Right renal pelvis (tissue), 4 donors: Measurements from ENCODE around the gene ZNF595. TPM values are rescaled to one million over a fixed set of nuclear protein-coding genes. Genes with fewer than 3 reads are reported as not detected.
"Not testable (repeated sequence)": the region's sequence is repeated elsewhere in the genome, so short reads cannot be mapped to it uniquely, and the experiment has no call there.

Experiments
- DNase-seq, 4 donors: peaks; one replicate each; pipeline ENCODE4 v3.0.0-alpha.2; 2013; ENCODE audit warnings: low read depth in 4 of 4, low spot score in 3 of 4, missing footprints in 1 of 4
- polyA plus RNA-seq, 4 donors: library from polyadenylated mRNA; unstranded; fragments of 120-200 nt; gene quantifications; one replicate each; pipeline ENCODE4 v1.2.1, GENCODE V29; 2013; ENCODE audit not compliant: insufficient read length in 4 of 4

The ZNF595 gene
- 10 to 100 TPM; 14.4 to 38.6 (median 19.4) TPM for polyA plus RNA-seq

GRCh38 chr4:52804-53479 is at the start of gene ZNF595:
Gene ZNF595, plus strand, starts transcription at chr4:53321. Its CDS starts 168 bp downstream, at chr4:53489.
- DNase-seq, result not testable (repeated sequence)

GRCh38 chr4:9937-10870 is 42.9 kb upstream of the ZNF595 start:
- not testable (repeated sequence) for DNase-seq

GRCh38 chr4:11095-11815 is 41.9 kb upstream of the ZNF595 start:
- DNase-seq, result not testable (repeated sequence)

GRCh38 chr4:11816-12417 is 41.2 kb upstream of the ZNF595 start:
- DNase-seq, result not testable (repeated sequence)

GRCh38 chr4:18128-18527 is 35.0 kb upstream of the ZNF595 start:
- not testable (repeated sequence) for DNase-seq

- not testable (repeated sequence) for DNase-seq
Measured at GRCh38 chr4:18589-18988, 34.5 kb upstream of the ZNF595 start.

- not testable (repeated sequence) for DNase-seq
Measured at GRCh38 chr4:22882-23281, 30.2 kb upstream of the ZNF595 start.

GRCh38 chr4:24359-24758 is 28.8 kb upstream of the ZNF595 start:
- DNase-seq, result not testable (repeated sequence)

- not testable (repeated sequence) for DNase-seq
Measured at GRCh38 chr4:27501-27900, 25.6 kb upstream of the ZNF595 start.

GRCh38 chr4:28767-29542 is 24.2 kb upstream of the ZNF595 start:
- DNase-seq, result not testable (repeated sequence)

- not testable (repeated sequence) for DNase-seq
Measured at GRCh38 chr4:33314-33713, 19.8 kb upstream of the ZNF595 start.

- DNase-seq, result not testable (repeated sequence)
Measured at GRCh38 chr4:36559-37415, 16.3 kb upstream of the ZNF595 start.

GRCh38 chr4:38202-38601 is 14.9 kb upstream of the ZNF595 start:
- not testable (repeated sequence) for DNase-seq

- DNase-seq, result not testable (repeated sequence)
Measured at GRCh38 chr4:43375-43774, 9.7 kb upstream of the ZNF595 start.

GRCh38 chr4:51253-51652 is 1.9 kb upstream of the ZNF595 start:
- not testable (repeated sequence) for DNase-seq

- not testable (repeated sequence) for DNase-seq
Measured at GRCh38 chr4:51655-52277, 1.4 kb upstream of the ZNF595 start.

GRCh38 chr4:53521-53920 is 400 bp downstream of the ZNF595 start:
- DNase-seq, result not testable (repeated sequence)

- DNase-seq, result not testable (repeated sequence)
Measured at GRCh38 chr4:64733-65132, 11.6 kb downstream of the ZNF595 start.
